ENCODE measurements around the gene RUNX1. TPM values are rescaled to one million over a fixed set of nuclear protein-coding genes. Genes with fewer than 3 reads are reported as not detected.

Gene RUNX1
- total RNA-seq, 1 experiment from 2014 or later, result 0.52 TPM

DNA sequence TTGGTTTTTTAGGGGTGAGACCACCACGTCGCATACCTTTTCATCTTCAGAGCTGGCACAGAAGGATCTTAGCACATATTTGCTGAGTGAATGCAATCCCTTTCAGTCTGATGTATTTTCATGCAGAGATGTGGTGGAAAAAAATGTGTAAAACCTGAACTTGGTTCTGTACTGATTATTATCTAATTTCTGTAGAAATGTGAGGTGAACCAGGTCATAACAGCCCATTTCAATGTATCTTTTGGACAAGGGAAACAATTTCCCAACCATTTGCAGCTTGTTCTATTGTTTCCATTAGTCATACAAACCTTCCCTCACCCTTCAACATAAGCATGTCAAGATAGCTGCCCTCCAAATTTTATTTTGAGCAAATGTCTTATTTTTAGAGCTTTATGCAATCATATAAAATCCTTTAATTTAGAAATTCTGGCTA, 46.8 kb upstream of the RUNX1 start:
- CTCF ChIA-PET, result no interaction called here
- Histone ChIP-seq H3K4me1 (ENCODE audit: insufficient read depth, low read length, poor library complexity, severe bottlenecking) (no peaks in the 10 kb centered on the region), H3K9me3 (ENCODE audit: low read depth, low read length, poor library complexity, severe bottlenecking) (no peaks in the 10 kb centered on the region), H3K4me3 (ENCODE audit: low read depth, low read length, poor library complexity, severe bottlenecking) (no peak overlapping the region), H3K27ac (ENCODE audit: low read depth, low read length, poor library complexity, severe bottlenecking) (no peak overlapping the region), H3K36me3 (ENCODE audit: insufficient read depth, low read length, poor library complexity, severe bottlenecking) (no peaks in the 10 kb centered on the region), H3K27me3 (replicated peaks; ENCODE audit: insufficient read depth, low read depth, low read length, poor library complexity) (no peaks in the 10 kb centered on the region)
- TF ChIP-seq EZH2 (IDR thresholded peaks at IDR 0.05; ENCODE audit: borderline replicate concordance, low read depth, low read length, poor library complexity, severe bottlenecking) (no peak), CTCF (conservative IDR thresholded peaks at IDR 0.05; ENCODE audit: low read depth, low read length) (no peak)
- DNase-seq (ENCODE audit: low spot score), result no peak
- BruUV-seq (replicated peaks), result no TSS peak
- intact Hi-C loops (cut with micrococcal nuclease; ENCODE audit: unreplicated experiment), result no loop called here
- POLR2A ChIA-PET (ENCODE audit: low non-redundant PET), result no interaction called here

- TF ChIP-seq CTCF (conservative IDR thresholded peaks at IDR 0.05; ENCODE audit: low read depth, low read length), result no peak
- no peak for TF ChIP-seq EZH2 (IDR thresholded peaks at IDR 0.05; ENCODE audit: borderline replicate concordance, low read depth, low read length, poor library complexity, severe bottlenecking)
- no peaks in the 10 kb centered on the region for H3K4me1 ChIP-seq (ENCODE audit: insufficient read depth, low read length, poor library complexity, severe bottlenecking)
- no peak for DNase-seq (ENCODE audit: low spot score)
- ChIA-PET CTCF (interaction anchor here (0.6 kb wide), 1 partner anchor 157 kb away, joined by 8 read pairs; no protein-coding TSS in a partner anchor), POLR2A (ENCODE audit: low non-redundant PET) (no interaction called here)
- no peak overlapping the region for H3K27ac ChIP-seq (ENCODE audit: low read depth, low read length, poor library complexity, severe bottlenecking)
- no peak overlapping the region for H3K4me3 ChIP-seq (ENCODE audit: low read depth, low read length, poor library complexity, severe bottlenecking)
- no peaks in the 10 kb centered on the region for H3K9me3 ChIP-seq (ENCODE audit: low read depth, low read length, poor library complexity, severe bottlenecking)
- no peaks in the 10 kb centered on the region for H3K27me3 ChIP-seq (replicated peaks; ENCODE audit: insufficient read depth, low read depth, low read length, poor library complexity)
- intact Hi-C loops (cut with micrococcal nuclease; ENCODE audit: unreplicated experiment), result no loop called here
- no peaks in the 10 kb centered on the region for H3K36me3 ChIP-seq (ENCODE audit: insufficient read depth, low read length, poor library complexity, severe bottlenecking)
- no TSS peak for BruUV-seq (replicated peaks)
These were observed 44.4 kb upstream of the RUNX1 start for GRCh38 chr21:35093514-35093913.

DNA sequence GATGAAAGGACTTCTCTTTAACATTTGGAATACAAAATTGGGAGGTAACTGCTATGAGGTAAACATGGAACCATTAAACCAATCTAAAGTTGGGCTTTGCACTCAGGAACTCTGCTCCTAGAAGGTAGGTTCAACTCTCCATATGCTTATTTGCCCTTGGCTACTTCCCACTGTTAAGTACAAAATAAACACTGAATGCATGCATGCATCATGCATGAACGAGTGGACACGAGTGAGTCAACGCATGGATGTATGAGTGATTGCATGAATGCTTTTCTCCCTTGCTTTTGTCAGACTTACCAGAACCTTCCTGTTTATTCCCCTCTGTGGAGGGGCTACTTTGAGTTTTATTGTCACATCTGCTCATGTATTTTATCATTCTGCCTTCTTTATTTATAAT, 42.4 kb upstream of the RUNX1 start:
- intact Hi-C loops (cut with micrococcal nuclease; ENCODE audit: unreplicated experiment), result no loop called here

More for the DNA sequence above, 42.4 kb upstream of the RUNX1 start:
- no peak for DNase-seq (ENCODE audit: low spot score)
- ChIA-PET POLR2A (ENCODE audit: low non-redundant PET) (no interaction called here), CTCF (no interaction called here)
- no TSS peak for BruUV-seq (replicated peaks)
- Histone ChIP-seq H3K27ac (ENCODE audit: low read depth, low read length, poor library complexity, severe bottlenecking) (no peak overlapping the region), H3K27me3 (replicated peaks; ENCODE audit: insufficient read depth, low read depth, low read length, poor library complexity) (no peaks in the 10 kb centered on the region), H3K4me1 (ENCODE audit: insufficient read depth, low read length, poor library complexity, severe bottlenecking) (no peaks in the 10 kb centered on the region), H3K9me3 (ENCODE audit: low read depth, low read length, poor library complexity, severe bottlenecking) (no peaks in the 10 kb centered on the region), H3K36me3 (ENCODE audit: insufficient read depth, low read length, poor library complexity, severe bottlenecking) (no peaks in the 10 kb centered on the region), H3K4me3 (ENCODE audit: low read depth, low read length, poor library complexity, severe bottlenecking) (no peak overlapping the region)
- TF ChIP-seq CTCF (conservative IDR thresholded peaks at IDR 0.05; ENCODE audit: low read depth, low read length) (no peak), EZH2 (IDR thresholded peaks at IDR 0.05; ENCODE audit: borderline replicate concordance, low read depth, low read length, poor library complexity, severe bottlenecking) (no peak)

All from A673 (cell line).